MM.1S (cell line): Measurements from ENCODE around the gene DNAJB6.

ENCODE experiments used
- DNase-seq: peaks from one replicate; pipeline ENCODE4 v3.0.0-alpha.2; 2015
- H2AFZ ChIP-seq: fragments of 300-600 bp; sonication (generic); 2 replicates; pipeline ENCODE4 v1.6.0; 2016; ENCODE audit warnings: antibody characterized with exemption, low read length
- H3F3A ChIP-seq: fragments of 300-600 bp; sonication (generic); 2 replicates; pipeline ENCODE4 v1.6.1; 2016; ENCODE audit warnings: mild to moderate bottlenecking, antibody characterized with exemption, low read length, moderate library complexity, mixed read lengths; ENCODE audit not compliant: insufficient read depth
- H3K27ac ChIP-seq: fragments of 300-600 bp; sonication (generic); 2 replicates; pipeline ENCODE4 v1.5.1; 2016; ENCODE audit warnings: mild to moderate bottlenecking, low read length
- H3K27me3 ChIP-seq: fragments of 300-600 bp; sonication (generic); replicated peaks from 2 replicates; pipeline ENCODE4 v1.6.0; 2016; ENCODE audit warnings: low read length; ENCODE audit not compliant: insufficient read depth
- H3K36me3 ChIP-seq: fragments of 300-600 bp; sonication (generic); replicated peaks from 2 replicates; pipeline ENCODE4 v1.6.1; 2016; ENCODE audit warnings: mild to moderate bottlenecking, low read length, mixed read lengths; ENCODE audit not compliant: insufficient read depth
- H3K4me1 ChIP-seq: fragments of 300-600 bp; sonication (generic); 2 replicates; pipeline ENCODE4 v1.6.1; 2016; ENCODE audit warnings: low read length, mixed read lengths
- H3K4me2 ChIP-seq: fragments of 300-600 bp; sonication (generic); 2 replicates; pipeline ENCODE4 v1.6.0; 2016; ENCODE audit warnings: low read depth, low read length
- H3K4me3 ChIP-seq: fragments of 300-600 bp; sonication (generic); 2 replicates; pipeline ENCODE4 v1.5.1; 2016; ENCODE audit warnings: low read length, mixed read lengths
- H3K79me2 ChIP-seq: fragments of 300-600 bp; sonication (generic); 2 replicates; pipeline ENCODE4 v1.6.1; 2016; ENCODE audit warnings: mixed run types, low read length, mixed read lengths
- H3K9ac ChIP-seq: fragments of 300-600 bp; sonication (generic); 2 replicates; pipeline ENCODE4 v1.6.1; 2016; ENCODE audit warnings: low read length, mixed read lengths
- H3K9me2 ChIP-seq: fragments of 300-600 bp; sonication (generic); replicated peaks from 2 replicates; pipeline ENCODE4 v1.6.1; 2016; ENCODE audit warnings: mild to moderate bottlenecking, low read length, mixed read lengths; ENCODE audit not compliant: insufficient read depth
- H3K9me3 ChIP-seq: fragments of 300-600 bp; sonication (generic); replicated peaks from 2 replicates; pipeline ENCODE4 v1.6.1; 2016; ENCODE audit warnings: mild to moderate bottlenecking, low read length, mixed read lengths; ENCODE audit not compliant: insufficient read depth
- H4K20me1 ChIP-seq: fragments of 300-600 bp; sonication (generic); 2 replicates; pipeline ENCODE4 v1.6.1; 2016; ENCODE audit warnings: mild to moderate bottlenecking, low read length, moderate library complexity, mixed read lengths; ENCODE audit not compliant: insufficient read depth
- EZH2 ChIP-seq: fragments of 300-600 bp; sonication (generic); optimal IDR thresholded peaks from 2 replicates; pipeline ENCODE3; 2017; ENCODE audit warnings: low read depth, mild to moderate bottlenecking, antibody characterized with exemption, low read length, mixed read lengths
- EZH2phosphoT487 ChIP-seq: fragments of 300-600 bp; sonication (generic); IDR thresholded peaks from 2 replicates; pipeline ENCODE4 v1.6.1; 2018; ENCODE audit warnings: antibody characterized with exemption, low read length
- TF ChIP-seq, protein P1 (sequence below): fragments of 300-600 bp; sonication (generic); IDR thresholded peaks from 2 replicates; pipeline ENCODE4 v1.5.1; 2016; ENCODE audit warnings: antibody characterized with exemption, low read length, mixed read lengths

DNAJB6 gene

DNA sequence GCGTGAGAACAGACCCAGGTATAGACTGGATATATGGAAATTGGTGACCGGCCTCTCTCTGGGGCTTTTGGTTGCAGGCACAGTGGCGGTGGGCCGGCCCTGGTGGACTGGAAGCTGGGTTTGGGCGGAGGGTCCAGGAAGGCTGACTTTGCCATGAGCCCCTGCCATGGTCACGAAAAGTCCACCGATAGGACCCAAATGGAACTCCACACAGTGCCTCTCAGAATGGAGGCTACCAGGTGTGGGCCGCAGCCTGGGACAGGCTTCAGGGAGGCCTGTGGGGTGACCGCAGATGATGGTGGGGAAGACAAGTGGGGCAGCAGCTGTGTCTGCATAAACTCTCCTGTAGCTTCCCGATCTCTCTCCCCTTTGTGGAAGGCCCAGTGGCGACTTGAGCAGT lies 123.2 kb downstream of the DNAJB6 start:
- Histone ChIP-seq H3F3A (no peaks in the 10 kb centered on the region), H3K79me2 (no peaks in the 10 kb centered on the region), H3K27me3 (peaks cover 88% of the 10 kb centered on the region), H3K9me2 (no peaks in the 10 kb centered on the region), H2AFZ (no peak overlapping the region), H3K4me1 (no peaks in the 10 kb centered on the region), H3K36me3 (no peaks in the 10 kb centered on the region), H3K9ac (no peak overlapping the region), H3K27ac (no peak overlapping the region), H3K9me3 (no peaks in the 10 kb centered on the region), H4K20me1 (no peaks in the 10 kb centered on the region), H3K4me3 (no peak overlapping the region), H3K4me2 (no peak overlapping the region)
- TF ChIP-seq, protein P1, sequence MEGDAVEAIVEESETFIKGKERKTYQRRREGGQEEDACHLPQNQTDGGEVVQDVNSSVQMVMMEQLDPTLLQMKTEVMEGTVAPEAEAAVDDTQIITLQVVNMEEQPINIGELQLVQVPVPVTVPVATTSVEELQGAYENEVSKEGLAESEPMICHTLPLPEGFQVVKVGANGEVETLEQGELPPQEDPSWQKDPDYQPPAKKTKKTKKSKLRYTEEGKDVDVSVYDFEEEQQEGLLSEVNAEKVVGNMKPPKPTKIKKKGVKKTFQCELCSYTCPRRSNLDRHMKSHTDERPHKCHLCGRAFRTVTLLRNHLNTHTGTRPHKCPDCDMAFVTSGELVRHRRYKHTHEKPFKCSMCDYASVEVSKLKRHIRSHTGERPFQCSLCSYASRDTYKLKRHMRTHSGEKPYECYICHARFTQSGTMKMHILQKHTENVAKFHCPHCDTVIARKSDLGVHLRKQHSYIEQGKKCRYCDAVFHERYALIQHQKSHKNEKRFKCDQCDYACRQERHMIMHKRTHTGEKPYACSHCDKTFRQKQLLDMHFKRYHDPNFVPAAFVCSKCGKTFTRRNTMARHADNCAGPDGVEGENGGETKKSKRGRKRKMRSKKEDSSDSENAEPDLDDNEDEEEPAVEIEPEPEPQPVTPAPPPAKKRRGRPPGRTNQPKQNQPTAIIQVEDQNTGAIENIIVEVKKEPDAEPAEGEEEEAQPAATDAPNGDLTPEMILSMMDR = no peak
- TF ChIP-seq EZH2phosphoT487 = no peak
- no peak for TF ChIP-seq EZH2
- DNase-seq = no peak

GRCh38 chr7:157460721-157461120 lies 123.9 kb downstream of the DNAJB6 start:
- H3K27ac ChIP-seq = no peak overlapping the region
- H3K79me2 ChIP-seq = no peaks in the 10 kb centered on the region
- H3K9ac ChIP-seq = no peak overlapping the region
- no peaks in the 10 kb centered on the region for H4K20me1 ChIP-seq
- no peak for TF ChIP-seq EZH2
- TF ChIP-seq, protein P1 = no peak
- TF ChIP-seq EZH2phosphoT487 = no peak
- no peak overlapping the region for H3K4me3 ChIP-seq
- no peaks in the 10 kb centered on the region for H3K4me1 ChIP-seq
- H3K9me3 ChIP-seq = no peaks in the 10 kb centered on the region
- no peak overlapping the region for H2AFZ ChIP-seq
- no peak overlapping the region for H3K4me2 ChIP-seq
- DNase-seq = no peak
- no peaks in the 10 kb centered on the region for H3K9me2 ChIP-seq
- peaks cover 88% of the 10 kb centered on the region for H3K27me3 ChIP-seq
- H3F3A ChIP-seq = no peaks in the 10 kb centered on the region
- H3K36me3 ChIP-seq = no peaks in the 10 kb centered on the region

- no peaks in the 10 kb centered on the region for H3K36me3 ChIP-seq
- no peak overlapping the region for H3K4me3 ChIP-seq
- H4K20me1 ChIP-seq = no peaks in the 10 kb centered on the region
- H3F3A ChIP-seq = no peaks in the 10 kb centered on the region
- TF ChIP-seq, protein P1 = no peak
- no peak for TF ChIP-seq EZH2
- H3K4me1 ChIP-seq = no peaks in the 10 kb centered on the region
- H3K4me2 ChIP-seq = no peak overlapping the region
- no peaks in the 10 kb centered on the region for H3K9me2 ChIP-seq
- no peak for DNase-seq
- no peaks in the 10 kb centered on the region for H3K79me2 ChIP-seq
- no peak overlapping the region for H2AFZ ChIP-seq
- H3K9me3 ChIP-seq = no peaks in the 10 kb centered on the region
- H3K27me3 ChIP-seq = peaks cover 88% of the 10 kb centered on the region
- no peak overlapping the region for H3K27ac ChIP-seq
- no peak overlapping the region for H3K9ac ChIP-seq
These were observed 125.0 kb downstream of the DNAJB6 start for GRCh38 chr7:157461573-157462418.
